ENCODE results near the gene LIX1L. TPM values are rescaled to one million over a fixed set of nuclear protein-coding genes. Genes with fewer than 3 reads are reported as not detected.

Gene LIX1L
- 22.9 and 28.6 TPM in 2 replicates for total RNA-seq

- DNase-seq (ENCODE audit: low read depth, low spot score): peak; percentile 90
Measured at GRCh38 chr1:145957443-145958319, at the start of gene LIX1L. Gene LIX1L (minus strand): TSS chr1:145958017. CDS start chr1:145957927, 90 bp downstream.

- DNase-seq (ENCODE audit: low read depth, low spot score): no peak
Measured at GRCh38 chr1:146001709-146002108, 43.9 kb upstream of the LIX1L start.

- DNase-seq (ENCODE audit: low read depth, low spot score): no peak
Measured at GRCh38 chr1:145999321-146000024, 41.7 kb upstream of the LIX1L start.

GRCh38 chr1:145997718-145998023, 39.9 kb upstream of the LIX1L start:
- DNase-seq (ENCODE audit: low read depth, low spot score): no peak

GRCh38 chr1:145997016-145997717, 39.4 kb upstream of the LIX1L start:
- no peak for DNase-seq (ENCODE audit: low read depth, low spot score)

- DNase-seq (ENCODE audit: low read depth, low spot score): peak; percentile 90
Measured at GRCh38 chr1:145996433-145997015, 38.7 kb upstream of the LIX1L start, which contains the start of gene TXNIP. Gene TXNIP (minus strand): TSS chr1:145996579. CDS start chr1:145996266, 313 bp downstream.

- DNase-seq (ENCODE audit: low read depth, low spot score): no peak
Measured at GRCh38 chr1:145995964-145996432, 38.2 kb upstream of the LIX1L start.

GRCh38 chr1:145995148-145995881, 37.5 kb upstream of the LIX1L start:
- DNase-seq (ENCODE audit: low read depth, low spot score): no peak

GRCh38 chr1:145994391-145995120, 36.7 kb upstream of the LIX1L start:
- DNase-seq (ENCODE audit: low read depth, low spot score): no peak

- no peak for DNase-seq (ENCODE audit: low read depth, low spot score)
Measured at GRCh38 chr1:145993618-145994390, 36.0 kb upstream of the LIX1L start.

- no peak for DNase-seq (ENCODE audit: low read depth, low spot score)
Measured at GRCh38 chr1:145992958-145993617, 35.3 kb upstream of the LIX1L start.

- DNase-seq (ENCODE audit: low read depth, low spot score): no peak
Measured at GRCh38 chr1:145992502-145992936, 34.7 kb upstream of the LIX1L start.

- DNase-seq (ENCODE audit: low read depth, low spot score): no peak
Measured at GRCh38 chr1:145991735-145992412, 34.1 kb upstream of the LIX1L start.

- DNase-seq (ENCODE audit: low read depth, low spot score): no peak
Measured at GRCh38 chr1:145990249-145990855, 32.5 kb upstream of the LIX1L start.

- no peak for DNase-seq (ENCODE audit: low read depth, low spot score)
Measured at GRCh38 chr1:145988773-145989172, 31.0 kb upstream of the LIX1L start.

- DNase-seq (ENCODE audit: low read depth, low spot score): no peak
Measured at GRCh38 chr1:145987926-145988325, 30.1 kb upstream of the LIX1L start.

- no peak for DNase-seq (ENCODE audit: low read depth, low spot score)
Measured at GRCh38 chr1:145986551-145986950, 28.7 kb upstream of the LIX1L start.

Measured in pulmonary artery endothelial cell (primary cell).